Cerebellar cortex (tissue), 1 donor: ENCODE measurements around the gene PRKCH.

Experiments
- DNase-seq: peaks from one replicate; pipeline ENCODE4 v3.0.0-alpha.2; 2015; ENCODE audit warnings: low spot score

The PRKCH gene

DNA sequence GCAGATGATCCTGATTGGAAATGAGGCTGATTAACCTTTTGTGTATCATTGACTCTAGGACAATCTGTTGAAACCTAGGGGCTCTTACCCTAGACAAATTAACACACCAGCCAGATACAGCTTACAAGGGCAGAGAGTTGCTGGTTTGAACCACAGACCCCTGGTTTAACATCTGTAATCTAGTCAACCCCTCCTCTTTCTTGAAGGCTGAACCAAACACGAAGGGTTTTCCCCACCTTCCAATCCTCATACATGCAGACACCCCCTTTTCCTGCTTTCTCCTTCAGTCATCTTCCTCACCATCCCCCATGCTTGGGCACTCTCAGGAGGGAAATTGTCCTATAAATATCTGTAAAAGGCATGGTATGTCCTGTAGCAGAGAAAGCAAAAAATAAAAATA lies 247.9 kb downstream of the PRKCH start:
- DNase-seq, result no peak

DNA sequence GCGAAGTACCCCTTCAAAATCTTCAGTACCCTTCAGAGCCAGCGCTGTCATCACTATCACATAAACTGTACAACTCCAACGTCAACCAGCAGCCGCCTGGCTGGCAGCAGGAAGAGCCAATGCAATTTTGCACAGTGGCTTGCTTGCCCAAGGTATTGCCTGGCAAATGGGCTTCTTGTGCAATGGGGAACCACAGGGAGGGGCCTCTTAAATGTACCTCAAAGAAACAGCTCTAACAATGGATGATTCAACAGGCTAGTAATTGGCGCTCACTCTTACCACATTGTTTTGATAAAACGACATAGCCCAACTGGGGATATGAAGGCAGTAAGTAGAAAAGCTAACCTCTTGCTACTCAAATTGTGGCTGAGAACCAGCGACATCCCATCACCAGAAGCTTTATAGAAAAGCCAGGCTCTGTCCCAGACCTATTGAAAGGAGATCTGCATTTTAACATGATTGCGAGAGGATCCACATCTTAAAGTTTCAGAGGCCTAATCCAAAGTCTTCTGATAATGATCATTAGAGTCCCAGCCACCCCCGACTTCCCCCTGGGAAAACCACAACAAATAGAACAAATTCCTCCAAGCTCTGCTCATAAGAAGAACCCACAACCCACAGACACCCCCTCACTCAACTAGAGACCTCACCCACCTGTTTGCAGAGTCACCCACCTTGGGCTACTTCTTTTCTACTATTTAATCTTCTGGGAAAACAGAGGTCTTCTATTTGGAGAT lies 248.6 kb downstream of the PRKCH start:
- no peak for DNase-seq

DNA sequence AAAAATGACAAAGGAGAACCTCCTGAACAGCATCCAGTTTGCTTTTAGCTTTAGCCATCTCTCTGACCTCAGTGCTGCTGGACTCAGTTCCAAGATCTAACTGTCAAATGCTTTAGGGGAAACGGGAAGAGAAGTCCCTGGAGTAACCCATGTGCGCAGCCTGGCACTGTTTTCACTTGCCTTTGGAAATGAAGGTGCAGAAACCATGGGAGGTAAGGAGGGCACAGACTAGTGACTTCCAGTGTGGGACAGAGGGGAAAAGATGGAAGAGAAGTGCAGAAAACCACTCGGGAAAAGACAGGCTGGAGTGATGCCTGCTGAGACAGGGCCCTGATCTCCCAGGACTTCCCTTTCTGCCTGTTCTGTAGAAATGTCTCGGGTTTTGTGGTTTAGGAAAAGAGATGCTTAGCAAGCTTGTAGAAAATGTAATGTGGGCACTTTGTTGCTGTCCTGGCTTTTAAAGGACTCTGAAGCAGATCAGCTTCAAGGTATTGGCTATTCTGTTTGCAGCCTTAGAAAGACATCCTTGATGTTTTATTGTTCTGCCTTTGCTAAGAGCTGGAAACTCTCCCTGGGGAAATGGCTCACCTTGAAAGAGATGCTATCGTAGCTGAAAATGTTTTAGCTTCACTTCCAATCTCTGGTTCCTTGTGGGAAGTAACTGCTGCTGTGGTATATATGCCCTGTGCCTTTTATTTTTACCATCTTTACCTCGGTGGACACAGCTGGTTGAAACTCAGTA lies 249.3 kb downstream of the PRKCH start:
- DNase-seq, result no peak

DNA sequence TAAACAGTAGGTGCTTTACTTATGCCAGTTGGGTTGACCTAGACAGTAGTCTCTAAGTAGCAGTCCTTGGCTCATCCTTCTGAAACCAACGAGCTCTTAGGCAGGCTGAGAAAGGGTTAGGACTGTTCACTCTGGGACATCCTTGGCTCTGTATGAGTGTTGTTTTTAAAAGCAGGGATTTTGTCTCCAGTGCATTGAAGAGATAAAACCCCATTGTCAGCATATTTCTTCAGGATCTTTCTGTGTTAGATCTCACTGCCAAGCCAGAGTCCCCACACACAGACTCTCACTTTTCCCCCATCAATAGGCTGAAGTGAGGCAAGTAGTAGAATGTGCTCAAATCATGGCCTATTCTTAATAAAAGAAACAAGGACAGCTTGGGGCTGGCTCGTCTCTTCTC lies 250.5 kb downstream of the PRKCH start:
- DNase-seq, result no peak

DNA sequence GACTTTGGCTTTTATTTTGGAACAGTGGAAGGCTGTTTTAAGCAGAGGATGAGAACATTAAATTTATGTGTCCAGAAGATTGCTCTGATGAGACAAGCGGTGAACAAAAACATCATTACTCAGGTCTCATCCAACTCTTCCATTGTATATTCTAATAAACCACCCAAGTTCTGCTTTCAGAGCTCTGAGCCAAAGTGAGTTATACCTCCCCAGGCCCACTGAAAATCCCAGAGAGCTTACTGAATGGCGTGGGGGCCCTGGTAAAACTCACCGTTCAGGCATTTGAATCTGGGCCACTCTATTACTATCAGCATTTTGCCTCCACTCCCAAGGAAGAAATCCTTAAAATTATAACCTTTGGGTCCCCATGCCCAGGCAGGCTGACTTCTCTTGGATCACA lies 251.9 kb downstream of the PRKCH start:
- no peak for DNase-seq

DNA sequence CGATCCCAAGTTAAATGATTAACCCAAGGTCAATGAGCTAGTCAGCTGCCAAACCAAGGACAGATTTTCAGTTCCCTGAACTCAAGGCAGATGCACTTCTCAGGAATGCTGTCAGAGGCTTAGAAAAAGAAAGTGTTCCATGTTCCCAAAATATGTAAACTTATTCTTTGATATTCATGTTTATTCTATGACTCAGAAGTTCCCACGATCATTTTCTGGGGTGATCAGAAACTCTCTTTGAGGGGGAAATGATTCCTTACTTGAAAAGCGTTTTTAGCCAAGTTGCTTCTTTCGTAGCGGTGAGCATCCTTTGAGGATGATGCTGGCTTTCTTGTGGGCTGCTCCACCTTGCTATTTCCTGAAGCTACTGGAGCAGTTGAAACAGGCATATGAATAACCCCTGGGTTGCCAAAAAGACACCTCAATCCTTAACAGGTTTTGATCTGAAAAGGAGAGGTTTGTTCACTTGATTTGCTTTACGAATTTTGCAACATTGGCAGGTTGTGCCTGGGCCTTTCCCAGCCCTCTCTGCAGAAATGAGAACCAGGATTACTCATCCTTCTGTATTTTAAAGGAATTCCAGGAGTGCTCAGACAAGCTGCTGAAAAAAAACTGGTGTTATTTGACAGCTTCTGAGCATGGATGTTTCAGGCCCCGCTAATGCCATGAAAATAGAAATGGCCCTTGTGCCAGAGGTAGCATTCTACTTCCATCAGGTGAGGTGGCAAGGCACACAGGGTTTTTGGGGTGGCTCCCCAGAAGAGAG lies 252.6 kb downstream of the PRKCH start:
- DNase-seq, result no peak

DNA sequence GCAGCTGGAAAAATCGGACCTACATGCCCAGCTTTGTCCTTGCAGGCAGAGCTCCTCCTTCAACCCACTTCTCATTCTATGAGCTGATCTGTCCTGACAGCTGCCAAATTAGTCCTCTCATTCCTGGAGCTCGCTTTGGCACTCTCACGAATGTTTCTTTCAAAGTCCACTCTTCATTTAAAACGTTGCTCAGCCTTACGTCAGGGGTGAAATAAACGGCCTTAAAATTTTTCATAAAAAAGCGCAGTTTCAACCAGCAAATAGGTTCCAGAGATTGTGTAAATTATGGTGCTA lies 253.1 kb downstream of the PRKCH start:
- DNase-seq, result peak; percentile 83

DNA sequence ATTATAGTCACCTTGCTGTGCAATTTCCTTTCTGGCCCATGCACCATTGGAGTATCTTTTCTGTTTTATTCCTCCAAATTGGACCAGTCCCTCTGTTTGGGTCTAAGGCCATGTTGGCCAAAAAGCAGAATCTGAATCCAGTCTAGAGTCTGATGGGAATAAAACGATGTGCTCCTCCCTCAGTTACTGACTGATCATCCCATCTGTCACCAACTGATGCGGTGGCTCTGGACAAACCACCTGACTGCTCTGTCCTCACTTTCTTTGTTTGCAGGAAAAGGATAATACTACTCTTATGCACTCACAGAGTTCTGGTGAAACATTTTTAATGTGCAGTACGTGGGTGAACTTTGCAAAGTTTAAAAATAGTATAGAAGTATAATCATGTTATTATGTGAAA lies 253.7 kb downstream of the PRKCH start:
- DNase-seq, result no peak

DNA sequence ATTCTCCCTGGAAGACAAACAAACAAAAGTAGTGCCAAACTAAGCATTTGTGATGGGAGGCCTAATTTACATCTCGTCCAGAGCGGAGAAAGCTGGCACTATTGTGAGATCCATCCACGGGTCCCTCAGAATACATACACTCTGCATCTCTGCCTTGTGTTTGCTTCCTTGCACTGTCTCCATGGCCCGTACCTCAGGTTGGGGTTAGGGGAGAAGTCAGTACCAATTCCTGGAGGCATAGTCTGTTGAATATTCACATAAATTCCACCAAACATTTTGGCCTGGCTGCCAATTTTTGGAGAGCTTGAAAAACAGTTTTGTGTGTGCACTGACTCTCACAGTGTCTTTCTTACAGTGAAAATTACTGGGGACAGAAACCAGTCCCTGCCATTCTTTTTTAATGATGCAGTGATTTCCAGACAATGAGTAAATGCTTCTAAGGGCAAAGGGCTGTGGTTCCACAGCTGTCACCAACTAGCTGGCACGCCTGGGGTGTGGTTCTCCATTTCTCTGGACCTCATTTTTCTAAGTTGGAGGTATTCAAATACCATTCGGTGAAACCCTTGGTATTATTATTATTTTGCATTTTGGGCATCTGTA lies 254.3 kb downstream of the PRKCH start:
- DNase-seq, result no peak

DNA sequence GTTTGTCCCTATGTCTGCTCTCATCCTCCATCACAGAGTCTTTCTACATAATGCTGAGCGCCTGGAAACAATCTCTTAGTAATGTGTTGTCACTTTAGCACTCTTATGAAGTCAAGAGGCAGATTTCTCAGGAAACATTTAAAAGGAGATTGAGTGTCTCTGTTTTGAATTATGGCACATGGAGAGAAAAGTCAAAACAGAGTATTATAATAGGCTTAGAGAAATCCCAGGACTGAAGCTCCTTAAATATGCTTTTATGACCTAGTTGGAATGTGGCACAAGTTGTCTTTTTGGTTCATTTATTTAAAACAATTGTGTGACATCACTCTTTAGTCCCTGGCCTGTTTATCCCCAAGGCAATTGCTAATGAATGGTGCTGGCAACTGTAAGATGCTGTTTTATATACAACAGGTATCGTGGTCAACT lies 256.1 kb downstream of the PRKCH start:
- no peak for DNase-seq

DNA sequence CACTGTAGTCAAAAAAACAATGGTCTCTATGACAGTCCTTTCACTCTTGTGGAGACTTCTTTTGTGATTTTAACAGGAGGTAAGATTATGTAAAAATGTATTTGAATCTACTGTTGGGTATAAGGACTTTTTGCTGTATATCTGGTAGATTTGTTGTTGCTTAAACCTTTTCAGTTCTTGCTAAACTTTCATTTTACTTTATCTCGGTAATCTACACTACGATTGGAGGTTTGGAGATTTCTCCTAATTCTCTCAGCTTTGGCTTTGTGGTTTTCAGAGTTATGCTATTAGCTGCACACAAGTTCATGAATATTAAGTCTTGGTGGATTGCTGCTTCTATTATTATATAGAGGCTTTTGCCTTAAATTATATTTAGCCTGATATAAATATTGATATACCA lies 257.4 kb downstream of the PRKCH start:
- DNase-seq, result no peak

DNA sequence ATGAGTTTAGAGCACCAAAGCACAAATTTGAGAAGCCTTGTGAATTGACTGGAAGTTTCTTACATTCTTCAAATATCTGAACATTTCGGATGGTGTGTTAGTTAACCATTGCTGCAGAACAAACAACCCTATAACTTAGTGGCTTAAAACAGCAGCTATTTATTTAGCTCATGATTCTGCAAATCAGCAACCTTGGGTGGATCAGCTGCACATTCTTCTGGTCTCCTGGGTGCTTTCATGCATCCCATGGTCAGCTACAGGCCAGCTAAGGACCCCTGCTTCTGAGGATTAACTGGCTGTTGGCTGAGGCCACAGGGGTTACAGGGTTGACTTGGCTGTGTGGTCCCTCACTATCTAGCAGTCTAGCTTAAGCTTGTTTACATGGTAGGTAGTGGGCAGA lies 260.0 kb downstream of the PRKCH start:
- DNase-seq, result no peak

DNA sequence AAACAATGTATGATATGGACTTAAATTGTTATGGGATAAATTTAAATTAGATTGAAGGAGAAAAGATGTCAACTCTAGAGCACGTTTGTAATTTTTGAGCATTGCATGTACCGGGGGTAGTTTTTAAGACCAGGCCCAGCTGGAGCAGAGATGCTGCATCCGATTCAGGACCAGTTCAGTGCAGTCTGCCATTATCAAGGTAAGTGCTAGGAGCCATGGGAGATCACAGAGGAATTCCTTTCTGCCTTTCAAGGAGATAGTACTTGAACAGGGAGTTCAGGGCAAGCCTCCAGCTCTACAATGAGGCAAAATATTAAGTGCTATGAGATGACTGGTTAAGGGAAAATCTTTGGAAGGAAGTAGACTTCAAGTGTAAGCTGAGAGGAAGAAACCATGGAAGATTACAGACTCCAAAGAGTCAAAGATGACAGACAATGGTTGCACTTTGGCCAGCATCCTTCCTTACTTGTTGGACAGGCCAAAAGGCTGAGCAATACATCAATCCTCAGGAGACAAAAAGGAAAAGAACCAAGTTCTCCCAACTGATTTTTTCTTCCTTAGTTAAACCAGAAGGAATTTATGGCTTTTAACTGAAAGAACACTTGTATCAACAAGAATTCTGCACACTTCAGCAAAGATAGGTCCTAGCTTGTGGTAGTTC lies 260.7 kb downstream of the PRKCH start:
- no peak for DNase-seq

DNA sequence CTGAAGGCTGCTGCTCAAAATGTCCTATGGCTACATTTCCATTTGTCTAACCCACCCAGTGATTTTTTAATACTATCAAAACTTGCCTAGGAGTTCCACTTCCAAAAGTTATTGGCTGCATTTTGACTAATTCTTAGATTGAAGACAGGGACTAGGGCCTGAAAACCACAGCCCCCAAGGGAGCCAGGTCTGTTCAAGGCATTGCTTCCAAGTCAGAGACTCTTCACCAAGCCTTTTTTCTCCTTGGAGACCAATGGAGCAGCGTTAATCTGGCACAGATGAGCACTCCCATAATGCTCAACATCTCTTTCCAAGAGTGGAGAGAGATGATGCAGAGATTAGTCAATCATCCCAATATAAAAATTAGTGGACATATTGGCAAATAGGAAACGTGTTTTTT lies 261.4 kb downstream of the PRKCH start:
- DNase-seq, result no peak

DNA sequence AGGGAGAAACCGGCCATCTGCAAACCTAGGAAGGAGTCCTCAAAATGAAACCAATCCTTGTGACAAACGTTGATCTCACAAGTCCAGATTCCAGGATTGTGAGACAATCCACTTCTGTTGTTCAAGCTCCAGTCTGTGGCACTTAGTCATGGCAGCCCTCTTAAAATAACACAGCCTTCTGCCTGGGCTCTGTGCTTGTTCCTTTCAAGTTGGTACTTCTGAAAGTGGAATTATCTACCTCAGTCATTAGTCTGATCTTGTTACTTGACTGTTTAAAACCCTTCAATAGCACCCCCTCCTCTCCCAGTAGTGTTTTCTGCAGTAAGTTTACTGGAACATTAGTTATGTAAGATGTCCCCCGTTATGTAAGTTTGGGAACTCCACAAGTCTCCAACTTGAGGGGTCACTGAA lies 263.0 kb downstream of the PRKCH start:
- DNase-seq, result no peak

DNA sequence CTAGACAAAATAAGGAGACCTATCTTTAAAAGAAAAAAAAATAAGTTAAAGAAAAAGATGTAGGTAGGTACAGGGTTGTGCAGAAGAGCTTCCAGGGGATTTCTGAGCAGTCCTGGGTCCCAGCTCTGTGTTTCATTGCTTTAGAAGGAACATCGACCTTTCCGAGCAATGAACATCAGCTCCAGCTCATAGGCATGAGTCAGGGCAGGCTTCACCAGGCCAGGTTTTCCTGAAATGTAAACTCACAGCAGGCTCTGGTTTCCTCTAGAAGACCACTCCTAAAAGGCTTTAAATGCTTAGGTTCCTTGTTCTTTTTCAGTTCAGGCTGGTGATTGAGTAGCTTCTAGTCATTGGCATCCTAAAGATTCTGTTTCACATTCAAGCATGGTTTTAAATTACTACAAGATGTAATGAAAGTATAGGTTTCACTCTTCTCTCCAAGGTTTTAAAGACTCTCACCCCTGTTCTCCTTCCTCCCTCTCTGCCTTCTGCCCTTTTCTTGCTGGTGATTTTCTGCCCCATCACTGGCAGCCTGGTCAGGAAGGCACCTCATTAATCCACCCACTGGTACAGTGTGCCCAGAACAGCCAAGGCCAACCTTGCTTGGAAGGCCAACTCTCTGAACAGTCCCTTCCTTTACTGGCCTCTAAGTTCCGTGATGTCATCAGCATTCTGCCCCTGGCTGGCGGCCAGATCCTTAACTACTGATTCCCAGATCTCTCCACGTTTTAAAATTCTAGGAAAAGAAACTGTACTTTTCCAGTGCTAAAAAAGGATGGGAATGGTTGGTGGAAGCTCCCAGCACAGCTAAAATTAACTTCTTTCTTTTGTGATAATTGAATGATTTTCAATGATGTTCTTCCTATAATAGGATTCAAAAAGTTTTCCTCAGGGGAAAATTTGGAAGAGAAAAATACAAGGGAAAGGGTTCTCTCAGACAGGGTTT lies 264.5 kb downstream of the PRKCH start:
- DNase-seq, result no peak

DNA sequence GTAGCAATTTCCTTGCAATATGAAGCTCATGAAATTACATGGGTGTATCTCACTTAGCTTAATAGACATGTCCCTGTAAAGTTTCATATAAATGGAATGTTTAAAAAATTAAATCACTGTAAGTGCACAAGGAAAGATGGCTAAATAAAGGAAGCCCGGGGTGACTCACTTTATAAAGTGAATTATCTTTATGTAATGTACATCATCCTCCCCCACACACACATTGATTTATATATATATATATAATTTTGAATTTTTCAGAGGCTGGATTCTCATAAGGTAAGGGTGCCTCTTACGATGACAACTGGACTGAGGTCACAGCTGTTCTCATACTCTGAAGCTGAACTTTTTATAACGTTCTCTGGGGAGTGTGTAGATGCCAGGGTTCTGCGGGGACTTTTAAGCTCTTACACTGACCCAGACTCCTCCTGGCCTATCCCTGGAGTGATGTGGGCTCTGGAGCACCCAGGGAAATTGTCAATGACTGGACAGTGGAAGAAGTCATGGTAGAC lies 265.2 kb downstream of the PRKCH start:
- DNase-seq, result no peak

DNA sequence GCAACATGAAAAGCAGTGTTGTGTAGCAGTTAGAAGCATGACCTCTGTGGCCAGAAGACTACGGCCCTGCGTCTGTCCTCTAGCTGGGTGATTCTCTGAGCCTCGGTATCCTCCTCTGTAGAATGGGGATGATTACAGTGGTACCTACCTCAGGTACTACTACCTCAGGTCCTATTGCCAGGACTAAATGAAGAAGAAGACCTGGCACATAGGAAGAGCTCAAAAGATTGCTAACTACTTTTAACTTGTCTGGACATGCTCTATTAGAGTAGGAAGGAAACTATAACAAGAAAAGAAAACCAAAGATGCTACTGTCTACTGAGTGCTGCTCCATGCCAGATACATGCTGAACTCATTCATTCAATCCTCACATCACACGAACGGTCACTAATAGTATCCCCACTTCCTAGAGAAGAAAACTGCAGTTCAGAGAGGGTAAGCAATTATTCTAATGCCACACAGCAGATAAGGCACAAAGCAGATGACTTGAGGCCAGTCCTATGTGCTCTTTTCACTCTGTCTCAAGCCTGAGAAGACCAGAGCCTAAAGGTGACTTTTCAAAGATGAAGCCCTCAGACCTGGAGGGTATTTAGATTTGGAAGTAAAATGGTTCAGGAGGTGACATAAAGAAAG lies 265.8 kb downstream of the PRKCH start:
- DNase-seq, result no peak

DNA sequence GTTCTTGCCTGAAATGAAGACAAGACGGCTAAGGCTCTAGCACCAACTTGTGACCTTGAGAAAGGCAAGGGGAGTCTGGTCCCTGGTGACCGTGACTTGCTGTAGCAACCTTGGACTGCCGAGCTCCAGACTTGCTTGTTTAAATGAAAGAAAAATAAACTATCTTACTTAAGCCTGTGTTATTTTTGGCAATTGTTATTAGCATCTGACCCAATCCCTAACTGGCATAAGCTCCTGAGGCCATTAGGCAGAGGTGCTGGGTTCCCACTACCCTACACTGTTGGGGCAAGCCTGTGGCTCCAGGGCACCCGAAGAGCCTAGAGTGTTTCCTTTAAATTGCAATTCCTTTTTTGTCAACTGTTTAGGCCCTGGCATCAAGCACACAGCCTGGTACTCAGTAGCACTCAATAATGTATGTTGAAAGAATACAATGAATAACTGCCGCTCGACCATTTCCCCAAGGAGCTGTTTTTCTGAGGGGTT lies 267.1 kb downstream of the PRKCH start:
- no peak for DNase-seq
